Stimulated activated naive CD4-positive, alpha-beta T cell treated with Interleukin-2 at 50 U/mL for 16 hours (primary cell): Measurements from ENCODE around the gene OR2S2.

Source experiments
- DNase-seq: peaks from one replicate; lab custom pipeline; 2025; lab: John Stamatoyannopoulos, UW

The OR2S2 gene

GRCh38 chr9:35909274-35909673 is 48.7 kb downstream of the OR2S2 start, which contains the start of gene SPAAR:
TSS of gene SPAAR (plus strand) at chr9:35909490. CDS start at chr9:35910464, 974 bp downstream.
- no peak for DNase-seq

DNA sequence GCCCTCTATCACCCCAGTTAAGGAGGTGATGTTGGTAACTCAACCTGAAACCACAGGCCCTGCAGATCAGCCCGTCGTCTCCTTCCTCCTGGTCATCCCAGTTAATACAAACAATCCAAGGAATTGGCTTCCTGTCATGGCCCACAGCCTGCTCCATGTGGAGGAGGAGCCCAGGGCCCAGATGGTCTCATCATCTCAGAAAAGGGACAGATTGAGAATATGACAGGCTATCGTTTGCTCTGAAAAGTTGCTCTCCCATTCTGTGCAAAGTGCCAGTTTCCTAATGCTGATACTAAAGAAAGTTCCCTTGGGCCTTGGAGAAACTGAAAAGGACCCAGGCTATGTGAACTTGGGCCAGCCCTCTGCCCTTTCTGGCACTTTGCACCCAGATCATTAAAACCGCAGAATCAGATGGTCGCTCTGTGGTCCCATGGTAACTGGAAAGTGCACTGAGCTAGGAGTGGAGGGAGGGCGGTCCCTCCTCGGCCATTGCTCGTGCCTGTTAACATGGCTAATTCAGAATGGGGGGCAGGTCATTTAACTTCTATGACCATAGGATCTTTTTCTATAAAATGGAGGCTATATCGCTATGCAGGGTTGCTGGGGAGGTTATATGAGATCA is 49.3 kb downstream of the OR2S2 start:
- DNase-seq: no peak

- no peak for DNase-seq
Measured at GRCh38 chr9:35907711-35908503, 50.0 kb downstream of the OR2S2 start.
